ENCODE results near the gene PCF11. TPM values are rescaled to one million over a fixed set of nuclear protein-coding genes. Genes with fewer than 3 reads are reported as not detected.
"Not testable (repeated sequence)": the region's sequence is repeated elsewhere in the genome, so short reads cannot be mapped to it uniquely, and the experiment has no call there.

PCF11 gene
- total RNA-seq, 2 experiments from 2014 or later: 46.8 to 47.9 TPM

DNA sequence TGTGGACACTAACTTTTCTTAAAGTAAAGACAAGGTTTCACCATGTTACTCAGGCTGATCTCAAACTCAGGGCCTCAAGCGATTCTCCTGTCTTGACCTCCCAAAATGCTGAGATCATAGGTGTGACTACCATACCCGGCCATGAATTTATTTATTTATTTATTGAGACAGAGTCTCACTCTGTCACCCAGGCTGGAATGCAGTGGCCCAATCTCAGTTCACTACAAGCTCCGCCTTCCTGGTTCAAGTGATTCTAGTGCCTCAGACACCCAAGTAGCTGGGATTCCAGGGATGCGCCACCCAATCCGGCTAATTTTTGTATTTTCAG is 29.7 kb upstream of the PCF11 start:
- no peaks in the 10 kb centered on the region for H3K27me3 Mint-ChIP-seq

DNA sequence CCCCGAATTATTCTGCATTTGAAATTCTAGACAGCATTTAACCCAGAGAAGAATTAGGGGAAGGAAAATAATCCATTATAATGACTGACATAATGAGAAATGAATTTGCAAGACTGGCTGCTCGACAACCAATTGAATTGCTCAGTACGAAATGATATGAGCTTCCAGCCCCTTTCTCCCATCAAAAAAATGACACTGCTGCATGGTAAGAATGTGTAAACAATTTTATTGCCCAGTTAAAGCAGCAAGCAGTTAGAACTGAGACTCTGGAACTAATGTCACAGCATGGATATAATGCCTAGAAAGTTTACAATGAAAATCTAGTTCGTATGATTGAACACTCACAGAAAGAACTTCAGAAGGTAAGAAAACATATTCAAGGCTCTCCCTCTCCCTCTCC is 24.7 kb upstream of the PCF11 start:
- Mint-ChIP-seq H3K9me3 (no peaks in the 10 kb centered on the region), H3K4me3 (no peak overlapping the region), H3K4me1 (ENCODE audit: low read depth) (no peaks in the 10 kb centered on the region), H3K27ac (no peak overlapping the region), H3K27me3 (no peaks in the 10 kb centered on the region), H3K36me3 (no peaks in the 10 kb centered on the region)
- no peak for DNase-seq
- CTCF ChIA-PET: no interaction called here
- intact Hi-C loops (cut with micrococcal nuclease): no loop called here
- POLR2A ChIA-PET: no interaction called here

More for the DNA sequence above, 29.7 kb upstream of the PCF11 start:
- peaks cover 8% of the 10 kb centered on the region for H3K4me1 Mint-ChIP-seq (ENCODE audit: low read depth)
- intact Hi-C loops (cut with micrococcal nuclease): no loop called here
- no peak for DNase-seq
- H3K4me3 Mint-ChIP-seq: no peak overlapping the region
- no peaks in the 10 kb centered on the region for H3K36me3 Mint-ChIP-seq
- ChIA-PET CTCF (no interaction called here), POLR2A (interaction anchor here (0.6 kb wide), 1 partner anchor 21 kb away, joined by 4 read pairs; no protein-coding TSS in a partner anchor)
- H3K9me3 Mint-ChIP-seq: no peaks in the 10 kb centered on the region
- H3K27ac Mint-ChIP-seq: no peak overlapping the region

DNA sequence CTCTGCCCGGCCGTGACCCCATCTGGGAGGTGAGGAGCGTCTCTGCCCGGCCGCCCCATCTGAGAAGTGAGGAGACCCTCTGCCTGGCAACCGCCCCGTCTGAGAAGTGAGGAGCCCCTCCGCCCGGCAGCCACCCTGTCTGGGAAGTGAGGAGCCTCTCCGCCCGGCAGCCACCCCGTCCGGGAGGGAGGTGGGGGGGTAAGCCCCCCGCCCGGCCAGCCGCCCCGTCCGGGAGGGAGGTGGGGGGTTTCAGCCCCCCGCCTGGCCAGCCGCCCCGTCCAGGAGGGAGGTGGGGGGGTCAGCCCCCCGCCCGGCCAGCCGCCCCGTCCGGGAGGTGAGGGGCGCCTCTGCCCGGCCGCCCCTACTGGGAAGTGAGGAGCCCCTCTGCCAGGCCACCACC is 23.7 kb upstream of the PCF11 start:
- H3K27ac Mint-ChIP-seq; intact Hi-C loops (cut with micrococcal nuclease); H3K27me3 Mint-ChIP-seq; H3K4me1 Mint-ChIP-seq (ENCODE audit: low read depth); POLR2A ChIA-PET; CTCF ChIA-PET; H3K4me3 Mint-ChIP-seq; DNase-seq; H3K9me3 Mint-ChIP-seq; H3K36me3 Mint-ChIP-seq: not testable (repeated sequence)

DNA sequence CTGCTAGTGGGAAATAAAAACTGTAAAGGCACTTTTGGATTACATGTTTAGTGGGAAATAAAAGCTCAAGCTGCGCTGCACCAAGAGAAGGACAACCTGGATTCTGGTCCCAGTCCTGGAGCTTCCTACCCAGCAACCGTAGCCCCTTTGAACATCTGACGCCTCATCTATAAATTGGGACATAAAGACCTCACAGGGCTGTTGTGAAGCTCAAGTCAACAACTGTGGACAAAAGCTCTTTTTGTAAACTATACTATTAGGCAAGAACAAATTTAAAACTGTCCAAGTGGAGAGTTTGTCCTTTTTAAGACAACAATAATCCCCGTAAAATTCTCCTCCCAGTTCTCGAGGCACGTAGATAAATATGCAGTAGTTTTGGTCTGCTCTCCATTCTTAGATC is 17.6 kb upstream of the PCF11 start:
- Mint-ChIP-seq H3K4me3 (no peak overlapping the region), H3K36me3 (no peaks in the 10 kb centered on the region), H3K27me3 (no peaks in the 10 kb centered on the region), H3K27ac (no peak overlapping the region), H3K4me1 (ENCODE audit: low read depth) (no peaks in the 10 kb centered on the region), H3K9me3 (no peaks in the 10 kb centered on the region)
- ChIA-PET CTCF (no interaction called here), POLR2A (no interaction called here)
- DNase-seq: no peak
- intact Hi-C loops (cut with micrococcal nuclease): no loop called here

DNA sequence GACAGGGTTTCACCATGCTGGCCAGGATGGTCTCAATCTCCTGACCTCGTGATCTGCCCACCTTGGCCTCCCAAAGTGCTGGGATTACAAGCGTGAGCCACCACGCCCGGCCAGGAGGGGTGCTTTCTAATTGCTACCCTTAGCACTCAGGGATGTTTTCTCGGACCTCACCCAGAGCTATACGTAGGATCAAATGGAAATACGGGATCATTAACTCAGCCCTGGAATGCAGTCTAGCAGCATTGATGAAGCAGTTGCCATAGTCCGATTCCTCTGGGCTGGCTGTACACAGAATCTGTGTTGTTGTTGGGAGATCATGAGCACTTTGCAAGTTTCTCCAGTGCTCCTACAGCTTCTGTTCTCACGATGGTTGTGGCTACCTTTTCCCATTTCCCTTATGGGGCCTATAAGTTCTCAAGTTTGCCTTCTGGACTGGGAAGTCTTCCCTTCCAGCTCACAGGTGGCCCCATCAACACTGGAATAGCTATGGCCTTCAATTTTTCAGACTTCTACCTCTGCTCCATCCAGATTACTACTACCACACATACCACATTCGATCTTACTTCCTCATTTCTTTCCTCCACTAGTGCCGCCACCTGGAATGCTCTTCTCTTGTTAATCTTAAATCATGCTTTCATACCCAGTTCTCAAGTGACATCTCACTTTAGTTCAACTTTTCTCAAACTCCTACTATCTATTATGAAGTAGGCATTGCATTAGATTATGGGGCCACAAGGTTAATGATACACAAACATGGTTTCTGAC is 16.1 kb upstream of the PCF11 start:
- Mint-ChIP-seq H3K27ac (no peak overlapping the region), H3K36me3 (no peaks in the 10 kb centered on the region), H3K27me3 (no peaks in the 10 kb centered on the region), H3K9me3 (no peaks in the 10 kb centered on the region), H3K4me1 (ENCODE audit: low read depth) (no peaks in the 10 kb centered on the region), H3K4me3 (no peak overlapping the region)
- CTCF ChIA-PET: no interaction called here
- DNase-seq: no peak
- POLR2A ChIA-PET: no interaction called here
- intact Hi-C loops (cut with micrococcal nuclease): no loop called here

DNA sequence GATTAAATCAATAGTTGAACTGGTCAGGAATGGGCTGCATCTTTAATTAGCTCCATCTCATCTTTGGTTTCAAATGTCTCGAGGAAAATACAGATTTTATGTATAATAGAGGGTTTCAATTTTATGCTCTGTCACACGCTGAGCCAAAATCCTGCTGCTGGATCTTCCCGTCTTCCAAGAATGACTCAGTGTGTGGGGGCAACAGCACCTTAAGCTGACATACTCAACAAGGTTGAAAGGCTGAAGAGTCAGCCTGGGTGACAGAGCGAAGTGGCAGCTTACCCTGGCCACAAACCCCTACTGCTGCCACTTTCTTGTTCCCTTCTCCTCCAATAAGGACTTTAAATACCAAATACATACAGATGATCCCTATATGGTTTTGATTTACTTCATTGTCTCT is 9.0 kb upstream of the PCF11 start:
- Mint-ChIP-seq H3K4me3 (no peak overlapping the region), H3K9me3 (no peaks in the 10 kb centered on the region), H3K27ac (no peak overlapping the region), H3K4me1 (ENCODE audit: low read depth) (peaks cover 4% of the 10 kb centered on the region), H3K36me3 (no peaks in the 10 kb centered on the region), H3K27me3 (peaks cover 1% of the 10 kb centered on the region)
- ChIA-PET POLR2A (interaction anchor here (0.5 kb wide), 2 partner anchors 21 to 28 kb away, joined by 4 to 5 read pairs; no protein-coding TSS in a partner anchor), CTCF (no interaction called here)
- intact Hi-C loops (cut with micrococcal nuclease): no loop called here
- DNase-seq: no peak

DNA sequence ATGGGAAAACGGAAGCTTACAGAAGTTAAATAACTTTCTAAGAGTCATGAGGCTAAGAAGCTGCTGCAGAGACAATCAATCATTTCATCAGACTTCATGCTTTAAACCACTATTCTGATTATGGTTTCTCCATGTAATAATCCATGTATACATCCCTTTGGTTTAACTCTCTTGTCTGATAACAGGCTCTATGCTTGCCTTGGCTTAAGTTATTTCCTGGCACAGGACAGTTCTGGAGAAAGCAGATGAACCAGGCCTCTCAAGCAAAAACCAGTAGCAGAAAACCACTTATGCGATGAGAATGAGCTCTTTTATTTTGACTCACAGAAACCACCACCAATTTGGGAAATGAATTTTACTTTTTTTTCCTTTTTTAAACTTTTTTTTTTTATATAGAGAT is 6.5 kb upstream of the PCF11 start:
- Mint-ChIP-seq H3K9me3 (no peaks in the 10 kb centered on the region), H3K4me3 (no peak overlapping the region), H3K27ac (no peak overlapping the region), H3K4me1 (ENCODE audit: low read depth) (peaks cover 8% of the 10 kb centered on the region), H3K27me3 (peaks cover 1% of the 10 kb centered on the region), H3K36me3 (no peaks in the 10 kb centered on the region)
- DNase-seq: no peak
- ChIA-PET CTCF (no interaction called here), POLR2A (interaction anchor here (0.6 kb wide), 2 partner anchors 67 to 250 kb away, joined by 3 read pairs; partner anchors contain the start of gene PRCP)
- intact Hi-C loops (cut with micrococcal nuclease): no loop called here

DNA sequence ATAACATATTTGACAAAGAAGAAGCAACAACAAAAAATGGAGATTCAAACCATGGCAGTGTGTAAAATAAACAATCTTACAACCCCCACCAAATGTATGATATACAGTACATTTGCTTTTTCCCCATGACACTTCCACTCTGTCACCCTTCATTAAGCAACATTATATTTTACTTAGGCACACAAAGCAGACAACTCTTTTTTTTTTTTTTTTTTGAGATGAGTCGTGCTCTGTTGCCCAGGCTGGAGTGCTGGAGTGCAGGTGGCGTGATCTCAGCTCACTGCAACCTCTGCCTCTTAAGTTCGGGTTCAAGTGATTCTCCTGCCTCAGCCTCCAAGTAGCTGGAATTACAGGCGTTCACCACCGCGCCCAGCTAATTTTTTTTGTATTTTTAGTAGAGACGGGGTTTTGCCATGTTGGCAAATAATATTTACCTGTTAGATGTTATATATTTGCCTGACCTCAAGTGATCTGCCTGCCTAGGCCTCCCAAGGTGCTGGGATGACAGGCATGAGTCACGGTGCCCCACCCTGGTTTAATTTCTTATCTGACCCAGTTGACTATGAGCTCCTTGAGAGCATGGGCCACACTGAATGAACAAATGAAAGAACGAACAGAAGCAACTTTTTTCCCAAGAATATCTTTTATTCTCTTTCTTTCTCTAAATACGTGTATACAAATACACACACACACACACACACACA is 5.5 kb upstream of the PCF11 start:
- Mint-ChIP-seq H3K4me3 (no peak overlapping the region), H3K36me3 (no peaks in the 10 kb centered on the region), H3K27me3 (peaks cover 1% of the 10 kb centered on the region), H3K9me3 (no peaks in the 10 kb centered on the region), H3K4me1 (ENCODE audit: low read depth) (peaks cover 10% of the 10 kb centered on the region), H3K27ac (no peak overlapping the region)
- intact Hi-C loops (cut with micrococcal nuclease): no loop called here
- POLR2A ChIA-PET: no interaction called here
- DNase-seq: no peak
- CTCF ChIA-PET: no interaction called here

DNA sequence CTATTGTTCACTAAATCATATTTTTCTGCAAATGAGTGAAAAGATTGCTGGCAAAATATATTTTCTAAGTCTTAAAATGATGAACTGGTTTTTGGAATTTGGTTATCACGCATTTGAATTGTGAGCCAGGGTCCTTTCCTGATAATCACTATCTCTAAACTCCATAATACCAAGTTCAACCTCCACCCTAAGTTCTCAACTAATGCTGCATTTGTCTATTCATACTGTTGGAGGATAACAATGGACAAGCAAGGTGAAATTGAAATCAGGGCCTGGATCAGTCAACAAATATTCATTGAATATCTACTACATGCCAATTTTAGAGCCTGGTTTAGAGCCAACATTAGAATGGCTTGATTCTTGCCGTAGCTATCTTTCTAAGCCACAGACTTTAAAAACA is 4.7 kb upstream of the PCF11 start:
- H3K27ac Mint-ChIP-seq: no peak overlapping the region
- peaks cover 1% of the 10 kb centered on the region for H3K27me3 Mint-ChIP-seq
- ChIA-PET POLR2A (no interaction called here), CTCF (no interaction called here)
- peaks cover 10% of the 10 kb centered on the region for H3K4me1 Mint-ChIP-seq (ENCODE audit: low read depth)
- DNase-seq: no peak
- H3K4me3 Mint-ChIP-seq: no peak overlapping the region
- peaks cover 4% of the 10 kb centered on the region for H3K36me3 Mint-ChIP-seq
- H3K9me3 Mint-ChIP-seq: no peaks in the 10 kb centered on the region
- intact Hi-C loops (cut with micrococcal nuclease): no loop called here

DNA sequence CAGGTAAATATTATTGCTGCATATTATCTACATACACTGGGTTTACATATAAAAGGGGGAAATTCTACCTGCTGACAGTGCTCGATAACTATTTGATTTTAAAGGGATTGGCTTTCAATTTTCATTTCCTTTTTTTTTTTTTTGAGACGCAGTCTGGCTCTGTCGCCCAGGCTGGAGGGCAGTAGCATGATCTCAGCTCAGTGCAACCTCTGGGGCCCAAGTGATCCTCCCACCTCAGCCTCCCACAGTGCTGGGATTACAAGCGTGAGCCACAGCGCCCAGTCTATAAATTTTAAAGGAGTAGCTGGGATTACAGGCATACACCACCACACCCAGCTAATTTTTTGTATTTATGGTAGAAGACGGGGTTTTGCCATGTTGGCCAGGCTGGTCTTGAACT is 3.2 kb upstream of the PCF11 start:
- ChIA-PET POLR2A (no interaction called here), CTCF (no interaction called here)
- Mint-ChIP-seq H3K27ac (no peak overlapping the region), H3K4me1 (ENCODE audit: low read depth) (peaks cover 10% of the 10 kb centered on the region), H3K27me3 (no peaks in the 10 kb centered on the region), H3K9me3 (no peaks in the 10 kb centered on the region), H3K36me3 (peaks cover 17% of the 10 kb centered on the region), H3K4me3 (no peak overlapping the region)
- intact Hi-C loops (cut with micrococcal nuclease): no loop called here
- DNase-seq: no peak

DNA sequence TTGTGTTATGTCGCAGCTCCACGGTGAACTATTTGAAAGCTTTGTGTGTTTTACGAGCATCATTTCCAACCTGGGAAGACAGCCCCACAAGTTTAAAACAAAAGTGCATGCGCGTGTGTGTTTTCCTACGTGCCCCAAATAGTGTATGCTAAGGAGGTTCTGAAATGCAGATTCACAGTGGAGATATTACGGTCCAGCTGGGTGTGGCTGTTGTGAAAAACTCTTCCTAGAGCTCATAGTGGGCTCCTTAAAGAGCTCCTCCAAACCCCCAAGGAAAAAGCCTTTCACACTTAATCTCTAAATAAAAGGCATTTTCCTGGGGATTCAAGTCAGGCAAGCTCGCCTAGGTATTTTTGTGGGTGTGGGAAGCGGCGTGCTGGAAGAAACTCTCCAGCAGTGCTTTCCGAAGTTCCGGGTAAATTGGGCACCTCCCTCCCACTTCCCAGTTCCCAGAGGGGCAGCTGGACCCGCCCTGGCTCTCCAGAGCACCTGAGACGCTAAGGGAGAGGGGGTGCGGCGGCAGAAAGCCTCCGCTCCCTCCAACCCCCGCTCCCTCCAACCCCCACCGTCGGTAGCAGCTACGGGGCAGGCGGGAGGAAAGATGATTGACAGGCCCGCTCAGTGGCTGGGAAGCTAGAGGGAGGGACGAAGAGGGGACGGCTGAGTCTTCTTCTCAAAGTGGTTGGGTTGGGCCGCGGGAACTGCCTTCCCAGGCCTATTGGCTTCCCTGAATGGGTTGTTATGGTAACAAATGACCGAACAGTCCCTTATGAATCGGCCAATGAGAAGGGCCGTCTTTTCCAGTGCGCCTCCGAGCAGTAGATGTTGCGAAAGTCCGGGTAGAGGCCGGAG is 561 bp upstream of the PCF11 start:
- POLR2A ChIA-PET: interaction anchor here (0.8 to 5.7 kb wide), 22 partner anchors 12 to 258 kb away, joined by 3 to 67 read pairs (median 5); partner anchors contain the start of genes ANKRD42, CCDC90B, DDIAS and PRCP

More for the DNA sequence above, 561 bp upstream of the PCF11 start:
- no peaks in the 10 kb centered on the region for H3K27me3 Mint-ChIP-seq
- peak overlapping the region; percentile 100 for H3K27ac Mint-ChIP-seq
- CTCF ChIA-PET: interaction anchor here (0.6 to 2.0 kb wide), 17 partner anchors 9 to 439 kb away, joined by 3 to 7 read pairs (median 4); partner anchors contain the start of genes ANKRD42, CCDC90B, DDIAS and RAB30
- H3K9me3 Mint-ChIP-seq: no peaks in the 10 kb centered on the region
- intact Hi-C loops (cut with micrococcal nuclease): loop anchor here (1.0 to 2.0 kb wide), 9 partner anchors 34 to 256 kb away; partner anchors contain the start of genes ANKRD42, CCDC90B, PRCP and RAB30
- DNase-seq: peak; percentile 99
- H3K4me3 Mint-ChIP-seq: peak overlapping the region; percentile 100
- H3K4me1 Mint-ChIP-seq (ENCODE audit: low read depth): peaks cover 20% of the 10 kb centered on the region
- peaks cover 39% of the 10 kb centered on the region for H3K36me3 Mint-ChIP-seq

Data from activated CD4-positive, alpha-beta memory T cell treated with anti-CD3 and anti-CD28 coated beads for 36 hours (primary cell).